GM21447 (cell line): ENCODE data around the gene EGFR.

Experiments used
- ATAC-seq: cut with Tn5 transposase; IDR thresholded peaks from one replicate; pipeline ENCODE4 v1.9.1; 2021; ENCODE audit not compliant: unreplicated experiment

EGFR gene

DNA sequence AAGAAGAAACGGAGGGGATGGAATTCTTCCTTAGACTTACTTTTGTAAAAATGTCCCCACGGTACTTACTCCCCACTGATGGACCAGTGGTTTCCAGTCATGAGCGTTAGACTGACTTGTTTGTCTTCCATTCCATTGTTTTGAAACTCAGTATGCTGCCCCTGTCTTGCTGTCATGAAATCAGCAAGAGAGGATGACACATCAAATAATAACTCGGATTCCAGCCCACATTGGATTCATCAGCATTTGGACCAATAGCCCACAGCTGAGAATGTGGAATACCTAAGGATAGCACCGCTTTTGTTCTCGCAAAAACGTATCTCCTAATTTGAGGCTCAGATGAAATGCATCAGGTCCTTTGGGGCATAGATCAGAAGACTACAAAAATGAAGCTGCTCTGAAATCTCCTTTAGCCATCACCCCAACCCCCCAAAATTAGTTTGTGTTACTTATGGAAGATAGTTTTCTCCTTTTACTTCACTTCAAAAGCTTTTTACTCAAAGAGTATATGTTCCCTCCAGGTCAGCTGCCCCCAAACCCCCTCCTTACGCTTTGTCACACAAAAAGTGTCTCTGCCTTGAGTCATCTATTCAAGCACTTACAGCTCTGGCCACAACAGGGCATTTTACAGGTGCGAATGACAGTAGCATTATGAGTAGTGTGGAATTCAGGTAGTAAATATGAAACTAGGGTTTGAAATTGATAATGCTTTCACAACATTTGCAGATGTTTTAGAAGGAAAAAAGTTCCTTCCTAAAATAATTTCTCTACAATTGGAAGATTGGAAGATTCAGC is 187.6 kb downstream of the EGFR start:
- ATAC-seq, result no peak

DNA sequence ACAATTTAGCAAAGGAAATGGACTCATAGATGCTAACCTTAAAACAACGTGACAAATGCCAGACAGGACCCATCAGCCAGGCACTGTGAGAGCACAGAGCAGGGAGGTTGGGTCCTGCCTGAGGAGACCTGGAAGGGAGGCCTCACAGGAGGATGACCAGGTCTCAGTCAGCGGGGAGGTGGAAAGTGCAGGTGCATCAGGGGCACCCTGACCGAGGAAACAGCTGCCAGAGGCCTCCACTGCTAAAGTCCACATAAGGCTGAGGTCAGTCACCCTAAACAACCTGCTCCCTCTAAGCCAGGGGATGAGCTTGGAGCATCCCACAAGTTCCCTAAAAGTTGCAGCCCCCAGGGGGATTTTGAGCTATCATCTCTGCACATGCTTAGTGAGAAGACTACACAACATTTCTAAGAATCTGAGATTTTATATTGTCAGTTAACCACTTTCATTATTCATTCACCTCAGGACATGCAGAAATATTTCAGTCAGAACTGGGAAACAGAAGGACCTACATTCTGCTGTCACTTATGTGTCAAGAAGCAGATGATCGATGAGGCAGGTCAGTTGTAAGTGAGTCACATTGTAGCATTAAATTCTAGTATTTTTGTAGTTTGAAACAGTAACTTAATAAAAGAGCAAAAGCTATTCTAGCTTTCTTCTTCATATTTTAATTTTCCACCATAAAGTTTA is 188.8 kb downstream of the EGFR start:
- no peak for ATAC-seq

DNA sequence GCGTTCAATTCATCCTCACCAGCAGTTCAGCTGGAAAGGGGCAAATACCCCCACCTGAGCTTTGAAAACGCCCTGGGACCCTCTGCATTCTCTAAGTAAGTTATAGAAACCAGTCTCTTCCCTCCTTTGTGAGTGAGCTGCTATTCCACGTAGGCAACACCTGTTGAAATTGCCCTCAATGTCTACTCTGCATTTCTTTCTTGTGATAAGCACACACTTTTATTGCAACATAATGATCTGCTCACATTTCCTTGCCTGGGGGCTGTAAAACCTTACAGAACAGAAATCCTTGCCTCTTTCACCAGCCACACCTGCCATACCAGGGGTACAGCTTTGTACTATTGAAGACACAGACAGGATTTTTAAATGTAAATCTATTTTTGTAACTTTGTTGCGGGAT is 190.5 kb downstream of the EGFR start:
- no peak for ATAC-seq

DNA sequence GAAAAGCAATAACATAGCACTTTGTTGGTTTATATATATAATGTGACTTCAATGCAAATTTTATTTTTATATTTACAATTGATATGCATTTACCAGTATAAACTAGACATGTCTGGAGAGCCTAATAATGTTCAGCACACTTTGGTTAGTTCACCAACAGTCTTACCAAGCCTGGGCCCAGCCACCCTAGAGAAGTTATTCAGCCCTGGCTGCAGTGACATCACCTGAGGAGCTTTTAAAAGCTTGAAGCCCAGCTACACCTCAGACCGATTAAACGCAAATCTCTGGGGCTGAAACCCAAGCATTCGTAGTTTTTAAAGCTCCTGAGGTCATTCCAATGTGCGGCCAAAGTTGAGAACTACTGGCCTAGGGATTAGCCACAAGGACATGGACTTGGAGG is 191.4 kb downstream of the EGFR start:
- ATAC-seq, result no peak

DNA sequence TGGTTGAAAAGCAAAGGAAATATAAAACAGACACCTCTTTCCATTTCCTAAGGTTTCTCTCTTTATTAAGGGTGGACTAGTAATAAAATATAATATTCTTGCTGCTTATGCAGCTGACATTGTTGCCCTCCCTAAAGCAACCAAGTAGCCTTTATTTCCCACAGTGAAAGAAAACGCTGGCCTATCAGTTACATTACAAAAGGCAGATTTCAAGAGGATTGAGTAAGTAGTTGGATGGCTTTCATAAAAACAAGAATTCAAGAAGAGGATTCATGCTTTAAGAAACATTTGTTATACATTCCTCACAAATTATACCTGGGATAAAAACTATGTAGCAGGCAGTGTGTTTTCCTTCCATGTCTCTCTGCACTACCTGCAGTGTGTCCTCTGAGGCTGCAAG is 191.9 kb downstream of the EGFR start:
- ATAC-seq, result no peak

GRCh38 chr7:55211726-55212125 is 192.9 kb downstream of the EGFR start:
- no peak for ATAC-seq

DNA sequence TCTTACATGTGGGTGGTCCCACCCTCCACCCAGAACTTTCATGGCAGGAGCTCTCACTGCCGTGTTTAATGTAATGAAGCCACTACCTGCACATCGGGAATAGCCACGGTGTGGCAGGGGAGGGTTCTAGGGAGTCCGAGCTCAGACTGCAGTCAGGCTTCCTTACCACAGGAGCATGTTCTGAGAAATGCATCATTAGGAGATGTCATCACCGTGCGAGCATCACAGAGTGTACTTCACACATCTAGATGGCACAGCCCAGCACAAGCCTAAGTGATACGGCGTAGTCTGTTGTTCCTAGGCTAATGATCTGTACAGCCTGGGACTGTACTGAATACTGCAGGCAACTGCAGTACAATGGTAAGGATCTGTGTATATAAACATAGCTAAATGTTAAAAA is 193.4 kb downstream of the EGFR start:
- no peak for ATAC-seq

GRCh38 chr7:55212838-55213237 is 194.0 kb downstream of the EGFR start:
- ATAC-seq, result no peak

DNA sequence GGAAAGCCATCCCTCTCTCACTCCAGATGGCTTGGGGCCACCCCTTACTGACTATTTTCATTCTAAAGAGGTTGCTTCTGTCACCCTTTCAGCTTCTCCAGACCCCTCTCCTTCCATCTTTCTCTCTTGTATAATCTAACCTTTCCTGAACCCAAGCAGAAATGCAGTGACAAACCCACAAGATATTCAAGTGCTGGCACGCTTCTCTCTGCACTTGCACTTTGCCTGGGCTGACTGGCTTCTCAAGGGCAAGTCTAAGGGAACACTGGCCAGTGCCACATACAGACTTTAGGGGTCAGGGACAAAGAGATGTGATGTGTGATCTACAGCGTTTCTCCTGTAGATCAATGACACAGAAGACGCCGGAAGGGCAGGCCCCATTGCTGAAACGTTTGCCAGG is 195.9 kb downstream of the EGFR start:
- no peak for ATAC-seq

DNA sequence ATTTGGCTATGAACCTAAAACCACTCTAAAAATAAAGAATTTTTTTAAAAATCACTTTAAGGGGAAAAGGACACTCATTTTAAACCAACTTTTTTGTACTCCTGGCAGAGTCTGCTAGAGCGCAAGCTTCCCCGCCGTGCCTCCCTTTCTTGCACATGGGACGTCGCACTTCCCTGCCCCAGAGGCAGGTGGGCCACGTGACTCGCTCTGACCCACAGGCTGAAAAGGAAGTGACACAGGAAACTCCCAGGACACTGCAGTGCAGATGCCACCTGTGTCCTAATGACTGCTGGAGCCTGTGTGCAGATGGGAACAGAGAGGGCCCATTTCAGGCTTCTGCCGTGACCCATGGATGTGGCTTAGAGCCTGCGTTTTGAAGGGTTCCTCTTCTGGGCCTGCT is 204.2 kb downstream of the EGFR start:
- no peak for ATAC-seq

DNA sequence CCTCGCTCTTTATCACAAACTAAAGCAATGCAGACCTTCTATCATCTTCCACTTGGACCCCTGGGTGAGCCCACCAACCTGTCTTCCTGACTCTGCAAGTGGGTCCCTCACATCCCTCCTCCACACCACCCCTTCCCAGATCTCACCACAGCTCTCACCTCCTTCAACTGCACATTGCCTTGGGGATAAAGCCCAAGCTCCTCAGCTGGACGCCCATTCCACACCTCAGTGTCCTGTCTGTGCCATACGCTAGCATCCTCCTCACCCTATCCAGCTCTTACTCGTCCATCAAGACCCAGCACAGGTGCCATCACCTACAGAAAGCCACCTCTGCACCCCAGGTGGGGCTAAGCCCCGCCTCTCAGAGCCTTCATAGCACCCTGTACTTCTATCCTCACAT is 205.3 kb downstream of the EGFR start:
- ATAC-seq, result no peak

DNA sequence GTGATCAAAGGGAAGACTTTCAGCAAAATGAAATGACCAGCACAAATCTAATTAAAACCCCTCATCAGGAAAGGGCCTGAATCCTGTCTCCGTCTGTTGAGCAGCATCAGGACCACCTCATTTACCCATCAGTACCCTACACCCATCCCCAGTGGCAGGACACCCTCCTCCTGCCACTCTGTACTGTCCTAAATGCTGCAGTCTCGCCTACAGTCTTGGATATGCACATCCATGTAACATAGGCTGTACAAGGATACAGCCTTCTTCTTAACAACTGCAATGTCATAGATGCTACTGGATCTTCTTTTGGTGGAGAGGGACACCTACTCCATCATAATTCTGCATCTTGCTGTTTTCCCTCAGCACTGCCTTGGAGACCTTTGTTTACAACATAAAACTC is 206.0 kb downstream of the EGFR start:
- ATAC-seq, result no peak

- no peak for ATAC-seq
Measured at GRCh38 chr7:55230014-55230413, 211.2 kb downstream of the EGFR start.

- no peak for ATAC-seq
Measured at GRCh38 chr7:55231736-55232280, 213.0 kb downstream of the EGFR start.

DNA sequence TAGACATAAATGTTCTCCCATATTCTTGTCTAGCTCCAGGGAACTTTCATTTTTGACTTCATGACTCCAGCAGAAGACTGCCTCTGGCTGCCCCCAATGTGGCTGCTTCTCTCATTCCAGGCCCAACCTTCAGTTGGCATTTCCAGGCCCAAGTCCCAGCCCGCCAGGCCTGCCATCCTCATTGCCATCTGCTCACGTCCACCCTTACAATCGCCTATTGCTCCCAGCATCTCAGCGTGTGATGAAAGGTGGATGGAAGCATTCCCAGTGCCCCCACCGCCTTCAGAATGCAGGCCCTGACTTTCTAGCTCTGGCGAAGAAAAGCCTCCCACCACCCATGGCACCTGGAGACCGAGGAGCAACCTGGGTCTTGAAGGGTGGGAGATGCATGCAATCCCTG is 214.2 kb downstream of the EGFR start:
- ATAC-seq, result no peak

DNA sequence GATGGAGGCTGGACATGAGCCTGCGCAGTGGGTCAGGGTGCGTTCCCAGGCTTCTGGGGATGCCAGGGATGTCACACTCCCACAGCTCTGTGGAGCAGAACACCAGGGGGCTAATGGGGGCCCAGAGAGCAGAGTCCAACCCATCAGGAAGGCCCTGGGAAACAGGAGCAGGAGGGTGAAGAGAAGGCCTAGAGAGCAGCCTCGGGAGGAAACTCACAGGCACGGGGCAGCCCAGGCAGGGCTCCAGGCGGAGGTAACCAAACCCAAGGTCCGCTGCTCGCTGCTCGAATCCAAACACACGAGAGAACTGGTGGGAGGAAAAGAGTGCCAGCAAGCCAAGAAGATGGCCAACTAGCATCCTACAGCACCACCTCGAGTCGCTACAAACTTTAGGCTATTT is 215.6 kb downstream of the EGFR start:
- no peak for ATAC-seq

- ATAC-seq, result no peak
Measured at GRCh38 chr7:55235115-55235514, 216.3 kb downstream of the EGFR start.

DNA sequence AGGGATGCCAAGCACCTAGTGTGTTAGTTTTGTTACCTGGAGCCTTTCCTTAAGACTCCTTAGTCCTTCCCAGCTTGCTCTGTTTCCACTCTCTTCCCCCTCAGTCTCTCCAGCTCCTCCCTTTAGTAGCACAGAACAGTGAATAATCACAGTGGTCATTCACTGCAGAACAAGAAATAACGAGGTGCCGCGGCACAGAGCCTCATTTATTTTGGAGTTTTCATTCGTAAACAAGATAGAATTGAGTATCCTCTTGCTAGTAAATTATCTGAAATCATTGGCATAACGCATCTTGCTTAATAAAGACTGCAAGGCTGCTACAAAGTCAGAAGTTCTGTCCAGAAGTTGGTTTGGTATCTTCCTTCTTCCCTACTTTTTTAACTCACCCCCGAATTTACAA is 217.0 kb downstream of the EGFR start:
- ATAC-seq, result no peak

GRCh38 chr7:55236476-55236875 is 217.7 kb downstream of the EGFR start:
- no peak for ATAC-seq

- no peak for ATAC-seq
Measured at GRCh38 chr7:55237156-55237893, 218.5 kb downstream of the EGFR start.

DNA sequence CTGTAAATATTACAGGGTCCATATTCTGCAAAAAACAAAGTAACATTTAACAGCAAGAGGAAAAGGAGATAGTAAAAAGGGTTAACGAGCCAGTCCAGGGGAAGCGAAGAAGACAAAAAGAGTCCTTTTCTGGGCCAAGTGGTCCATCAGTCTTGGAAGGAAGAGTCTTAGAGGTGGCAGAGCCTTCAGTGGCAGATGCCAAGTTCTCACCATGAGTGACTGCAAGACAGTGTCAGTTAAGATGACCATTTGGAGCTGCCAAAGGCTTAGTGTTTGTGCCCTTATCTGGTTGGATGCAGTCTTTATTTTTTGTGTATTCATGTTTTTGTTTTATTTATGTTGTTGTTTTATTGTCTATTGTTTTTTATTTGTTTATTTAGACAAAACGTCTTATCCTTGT is 220.6 kb downstream of the EGFR start:
- no peak for ATAC-seq
